ENCODE data around the gene GUCA2A.

GUCA2A gene

GRCh38 chr1:42128964-42129363, 35.6 kb downstream of the GUCA2A start:
- DNase-seq: peak; percentile 84

- peak; percentile 82 for DNase-seq
These were observed 36.0 kb downstream of the GUCA2A start for GRCh38 chr1:42128499-42128898.

GRCh38 chr1:42127767-42128166, 36.8 kb downstream of the GUCA2A start:
- DNase-seq: no peak

GRCh38 chr1:42125552-42125951, 39.0 kb downstream of the GUCA2A start:
- DNase-seq: no peak

GRCh38 chr1:42122408-42122807, 42.1 kb downstream of the GUCA2A start:
- DNase-seq: no peak

GRCh38 chr1:42118125-42118524, 46.4 kb downstream of the GUCA2A start:
- no peak for DNase-seq

GRCh38 chr1:42117214-42117613, 47.3 kb downstream of the GUCA2A start:
- no peak for DNase-seq

- no peak for DNase-seq
These were observed 50.3 kb downstream of the GUCA2A start for GRCh38 chr1:42114229-42114628.

Measured in NCI-H2171 treated with DMSO at 0.1 percent for 48 hours (cell line).